ENCODE data around the gene MRPL24.

The MRPL24 gene

DNA sequence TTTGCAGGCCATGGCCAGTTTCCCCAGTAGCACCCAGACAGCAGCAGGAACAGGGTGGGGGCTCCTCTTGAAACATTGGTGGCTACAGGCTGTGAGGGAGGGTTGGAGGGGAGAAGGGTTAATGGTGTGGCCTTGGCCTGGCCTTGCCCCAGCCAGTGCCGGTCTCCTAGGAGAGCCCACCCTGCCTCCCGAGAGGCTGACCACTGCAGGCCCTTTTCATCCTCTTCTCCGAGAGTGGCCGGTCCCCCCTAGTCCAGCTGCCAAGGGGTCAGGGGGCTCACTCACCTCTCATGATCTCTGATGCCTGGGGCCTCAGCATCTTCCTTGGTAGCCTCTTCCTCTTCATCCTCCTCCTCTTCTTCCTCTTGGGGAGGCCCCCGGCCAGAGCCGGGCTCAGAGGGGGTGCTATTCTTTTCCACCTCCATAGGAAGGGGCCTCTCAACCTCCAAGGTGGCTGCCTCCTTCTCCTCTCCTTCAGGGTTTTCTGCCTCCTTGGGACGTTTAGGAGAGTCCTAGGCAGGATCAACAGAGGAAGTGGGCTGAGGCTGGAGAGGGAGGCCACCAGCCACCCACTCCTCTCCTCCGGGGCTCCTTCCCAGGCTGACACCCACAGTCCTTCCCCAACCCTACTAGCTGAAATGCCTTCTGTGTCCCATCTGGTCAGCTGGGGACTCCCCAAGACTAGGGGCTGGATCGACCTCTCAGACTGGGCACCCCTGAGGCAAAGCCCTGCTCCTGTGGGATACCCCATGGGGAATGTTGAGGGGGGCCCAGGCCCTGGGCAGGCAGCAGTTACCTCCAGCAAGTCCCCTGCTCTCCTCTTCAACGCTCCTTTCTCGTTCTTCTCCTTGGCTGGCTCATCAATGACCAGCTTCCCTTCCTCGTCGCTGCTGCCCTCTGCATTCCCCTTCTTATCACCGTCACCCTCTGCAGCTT is 2.7 kb upstream of the MRPL24 start:
- DNase-seq (ENCODE audit: low spot score), result no peak

- DNase-seq (ENCODE audit: low spot score), result no peak
Observed at GRCh38 chr1:156742801-156743200, 1.9 kb upstream of the MRPL24 start.

DNA sequence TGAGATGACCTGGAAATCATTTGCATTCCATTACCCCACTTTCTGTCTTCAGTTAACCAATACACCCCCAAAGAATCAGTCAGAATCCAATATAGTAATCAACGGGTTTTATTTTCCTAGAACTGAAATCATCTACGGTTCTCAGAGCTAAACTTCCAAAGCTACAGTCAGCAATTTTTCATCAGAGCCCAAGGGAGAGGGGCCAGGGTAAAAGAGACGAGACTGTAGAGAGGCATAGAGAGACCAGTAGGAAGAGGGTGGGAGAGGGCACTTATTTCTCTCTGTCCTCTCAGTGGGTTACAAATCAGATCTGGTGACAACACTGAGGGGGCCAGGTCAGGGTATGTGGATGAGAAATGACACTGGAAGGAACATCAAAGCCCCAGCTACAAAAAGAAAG is 1.1 kb upstream of the MRPL24 start:
- no peak for DNase-seq (ENCODE audit: low spot score)

GRCh38 chr1:156741481-156741983 is 644 bp upstream of the MRPL24 start:
- no peak for DNase-seq (ENCODE audit: low spot score)

GRCh38 chr1:156740237-156740740 is 599 bp downstream of the MRPL24 start:
- peak; percentile 39 for DNase-seq (ENCODE audit: low spot score)

GRCh38 chr1:156738916-156739315 is 2.0 kb downstream of the MRPL24 start:
- DNase-seq (ENCODE audit: low spot score), result no peak

GRCh38 chr1:156738407-156738806 is 2.5 kb downstream of the MRPL24 start:
- no peak for DNase-seq (ENCODE audit: low spot score)

DNA sequence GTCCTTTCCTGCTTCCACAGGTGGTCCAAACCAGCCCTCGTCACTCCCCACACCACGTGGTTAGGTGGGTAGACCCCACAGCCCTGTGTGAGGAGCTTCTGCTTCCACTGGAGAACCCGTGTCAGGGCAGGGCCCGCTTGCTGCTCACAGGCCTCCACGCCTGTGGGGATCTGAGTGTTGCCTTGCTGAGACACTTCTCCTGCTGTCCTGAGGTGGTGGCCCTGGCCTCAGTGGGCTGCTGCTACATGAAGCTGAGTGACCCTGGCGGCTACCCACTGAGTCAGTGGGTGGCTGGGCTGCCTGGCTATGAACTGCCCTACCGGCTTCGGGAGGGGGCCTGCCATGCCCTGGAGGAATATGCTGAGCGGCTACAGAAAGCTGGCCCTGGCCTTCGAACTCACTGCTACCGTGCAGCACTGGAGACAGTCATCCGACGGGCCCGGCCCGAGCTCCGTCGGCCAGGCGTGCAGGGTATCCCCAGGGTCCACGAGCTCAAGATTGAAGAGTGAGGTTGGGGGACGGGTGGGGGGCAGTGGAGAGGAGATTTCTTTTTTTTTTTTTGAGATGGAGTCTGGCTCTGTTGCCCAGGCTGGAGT is 6.8 kb downstream of the MRPL24 start:
- DNase-seq (ENCODE audit: low spot score), result no peak

GRCh38 chr1:156728599-156729462 is 12.1 kb downstream of the MRPL24 start, which contains the start of gene ISG20L2:
Gene ISG20L2, minus strand, starts transcription at chr1:156728766. Its CDS starts 1,114 bp downstream, at chr1:156727652.
- peak; percentile 97 for DNase-seq (ENCODE audit: low spot score)

- peak; percentile 80 for DNase-seq (ENCODE audit: low spot score)
Observed at GRCh38 chr1:156727926-156728598, 12.8 kb downstream of the MRPL24 start, which contains the start of gene METTL25B. Gene METTL25B, plus strand, starts transcription at chr1:156728469. Its CDS starts 636 bp downstream, at chr1:156729105.

DNA sequence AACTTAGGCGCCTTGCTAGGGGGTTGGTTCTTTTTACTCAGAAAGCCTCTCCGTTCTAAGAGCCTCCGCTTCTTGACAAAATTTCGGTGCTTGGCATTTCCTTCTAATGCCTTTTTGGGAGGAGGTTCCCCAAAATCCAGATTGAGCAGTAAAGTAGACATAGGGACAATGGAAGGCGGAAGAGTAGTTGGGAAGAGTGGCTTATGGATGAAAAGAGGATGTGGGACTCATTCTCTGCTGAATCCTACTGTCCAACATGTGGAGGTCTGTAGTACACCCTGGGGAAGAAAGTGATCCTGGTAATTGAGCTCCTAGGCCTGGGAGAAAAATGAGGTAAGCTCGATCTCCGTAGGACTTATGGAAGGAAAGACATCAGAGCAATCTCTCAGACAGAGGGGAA is 13.4 kb downstream of the MRPL24 start:
- no peak for DNase-seq (ENCODE audit: low spot score)

GRCh38 chr1:156726549-156727226 is 14.2 kb downstream of the MRPL24 start:
- DNase-seq (ENCODE audit: low spot score), result peak; percentile 37

DNA sequence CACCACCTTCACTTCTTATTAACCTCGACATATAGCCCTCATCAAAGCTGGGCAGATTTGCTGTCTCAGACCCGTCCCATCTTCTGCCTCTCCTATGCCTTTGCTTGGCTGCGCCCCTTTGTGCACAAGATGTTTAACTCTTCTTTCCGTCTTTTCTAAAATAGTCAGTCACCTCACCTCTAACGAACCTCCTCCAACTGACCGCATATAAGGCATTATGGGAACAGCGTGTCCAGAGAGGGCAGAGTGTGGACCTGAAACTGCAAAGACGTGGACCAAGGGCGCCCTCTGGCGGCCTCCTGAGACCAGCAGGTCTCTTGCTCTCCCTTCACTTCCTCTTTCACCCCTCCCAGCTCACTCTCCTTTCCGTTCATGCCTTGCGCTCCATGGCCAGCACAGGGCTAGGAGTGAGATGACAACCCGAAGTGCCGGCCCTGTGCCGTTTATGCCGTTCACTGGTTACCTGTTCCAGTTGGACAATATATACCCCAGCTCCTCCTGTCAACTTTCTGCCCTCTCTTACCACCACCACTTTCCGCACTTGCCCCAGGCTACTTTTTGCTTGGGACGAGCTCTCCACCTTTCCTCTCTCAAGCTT is 15.1 kb downstream of the MRPL24 start:
- DNase-seq (ENCODE audit: low spot score), result peak; percentile 89

DNA sequence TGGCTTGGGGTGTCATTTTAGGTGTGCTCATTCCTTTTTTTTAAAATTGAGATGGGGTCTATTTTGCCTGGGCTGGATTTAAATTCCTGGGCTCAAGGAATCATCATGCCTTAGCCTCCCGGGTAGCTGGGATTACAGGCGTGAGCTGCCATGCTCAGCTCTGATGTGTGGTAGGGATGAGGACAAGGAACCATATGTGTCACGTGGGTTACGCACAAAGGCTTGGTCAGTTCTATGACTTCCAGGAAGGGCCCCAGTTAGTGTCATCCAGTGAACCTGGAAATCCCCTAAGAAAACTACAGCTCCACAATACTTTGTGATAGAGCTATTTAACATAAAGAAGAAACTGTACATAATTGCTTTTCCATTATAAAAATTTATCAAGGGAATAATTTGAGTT is 19.4 kb downstream of the MRPL24 start:
- DNase-seq (ENCODE audit: low spot score), result no peak

- DNase-seq (ENCODE audit: low spot score), result no peak
Observed at GRCh38 chr1:156721131-156721530, 19.8 kb downstream of the MRPL24 start.

- no peak for DNase-seq (ENCODE audit: low spot score)
Observed at GRCh38 chr1:156717351-156717750, 23.5 kb downstream of the MRPL24 start.

GRCh38 chr1:156714830-156715229 is 26.1 kb downstream of the MRPL24 start:
- no peak for DNase-seq (ENCODE audit: low spot score)

DNA sequence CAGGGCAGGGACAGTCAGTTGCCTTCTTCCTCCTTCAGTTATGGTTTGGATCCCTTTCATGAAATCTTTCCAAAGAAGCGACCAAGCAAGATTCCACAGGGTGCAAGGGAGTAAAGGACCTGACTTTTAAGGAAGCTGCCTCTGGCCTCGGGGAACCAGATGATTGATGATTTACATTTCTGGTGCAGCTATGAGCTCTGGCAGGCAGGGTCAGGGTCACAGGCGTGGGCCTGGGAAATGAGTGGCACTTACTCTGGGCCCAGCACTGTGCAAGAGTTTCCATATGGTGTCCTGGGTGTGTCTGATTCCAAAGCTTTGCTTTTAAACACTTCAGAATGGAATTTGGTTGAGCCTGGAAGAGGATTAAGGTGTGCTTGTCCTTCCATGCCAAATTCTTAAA is 28.3 kb downstream of the MRPL24 start:
- DNase-seq (ENCODE audit: low spot score), result no peak

DNA sequence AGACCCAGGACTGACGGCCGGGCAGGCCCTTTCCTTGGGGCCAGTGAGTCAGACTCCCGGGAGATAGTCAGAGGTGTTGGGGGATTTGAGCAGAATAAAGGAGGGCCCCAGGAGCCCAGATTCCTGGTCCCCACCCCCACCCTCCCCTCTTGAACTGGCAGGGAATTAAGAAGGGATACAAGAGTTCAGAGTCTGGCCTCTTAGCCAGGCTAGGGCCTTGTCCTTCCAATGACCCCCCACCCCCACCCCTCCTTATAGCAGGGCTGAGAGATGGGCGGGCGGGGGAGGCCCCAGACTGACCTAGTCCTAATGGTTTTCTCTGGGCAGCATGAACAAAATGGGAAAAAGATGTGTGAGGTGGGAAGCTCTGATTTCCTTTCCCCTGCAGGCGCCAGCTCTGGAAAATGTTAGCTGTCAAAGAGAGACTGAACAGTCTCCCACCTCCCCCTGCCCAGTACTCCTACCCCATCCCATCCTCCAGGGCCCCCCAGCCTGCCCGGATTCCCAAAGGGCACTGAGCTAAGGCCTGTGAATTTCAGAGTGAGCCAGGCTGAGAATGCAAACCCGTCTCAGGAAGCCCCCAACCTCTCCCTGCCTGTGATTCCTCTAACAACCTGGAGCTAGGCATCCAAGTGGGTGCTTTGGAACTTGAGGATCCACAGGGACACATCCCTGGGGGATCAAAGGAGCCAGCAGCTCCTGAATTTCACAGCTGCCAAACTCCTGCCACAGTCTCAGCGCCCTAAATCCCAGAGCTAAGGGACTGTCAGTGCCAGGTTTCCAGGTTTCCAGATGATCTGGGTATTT is 29.7 kb downstream of the MRPL24 start:
- no peak for DNase-seq (ENCODE audit: low spot score)

All from LoVo (cell line).